Pons (tissue), 1 donor: ENCODE data around the gene RNF43.

Experiments
- DNase-seq: peaks from one replicate; pipeline ENCODE4 v3.0.0-alpha.2; 2016; ENCODE audit warnings: low spot score

RNF43 gene

DNA sequence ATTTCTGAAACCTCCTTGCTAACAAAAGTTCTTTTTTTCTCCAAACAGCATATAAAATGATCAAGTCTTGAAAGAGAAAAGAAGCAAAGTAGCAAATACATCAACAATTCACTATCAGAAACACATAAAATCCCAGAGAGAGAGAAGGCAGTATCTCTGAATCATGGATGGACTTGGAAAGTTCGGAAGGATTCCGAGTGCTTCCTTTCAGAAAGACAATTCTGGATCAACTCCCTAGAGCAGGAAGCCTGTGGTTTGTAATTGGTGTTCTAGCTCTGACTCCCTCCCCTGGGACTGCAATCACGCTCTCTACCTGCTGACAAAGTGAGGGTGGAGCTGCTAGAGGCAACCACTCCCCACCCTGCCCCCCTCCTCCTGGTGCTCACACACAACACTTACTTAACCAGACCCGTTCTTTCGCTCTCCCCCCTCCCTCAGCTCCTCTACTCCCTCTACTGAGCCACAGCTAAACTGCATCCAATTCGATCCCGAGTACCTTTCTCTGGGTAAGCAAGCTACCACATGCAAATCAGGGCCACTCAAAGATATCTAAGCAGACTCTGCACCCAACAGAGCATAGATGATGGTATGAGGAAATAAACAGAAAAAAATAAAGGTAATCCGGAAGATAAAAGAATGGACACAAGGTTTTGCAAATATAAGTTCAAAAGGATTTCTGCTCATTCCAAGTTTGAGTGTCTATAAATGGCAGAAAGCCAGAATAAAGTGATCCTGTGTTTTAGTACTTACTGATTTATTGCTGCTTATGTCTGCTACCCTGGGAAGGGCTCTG is at the start of gene RNF43:
TSS of gene RNF43 (minus strand) at position 235 of the 793 bp plus-strand sequence. CDS start 1,957 bp downstream, outside the sequence.
- peak; percentile 87 for DNase-seq

GRCh38 chr17:58455491-58455890 is 38.2 kb upstream of the RNF43 start:
- no peak for DNase-seq

DNA sequence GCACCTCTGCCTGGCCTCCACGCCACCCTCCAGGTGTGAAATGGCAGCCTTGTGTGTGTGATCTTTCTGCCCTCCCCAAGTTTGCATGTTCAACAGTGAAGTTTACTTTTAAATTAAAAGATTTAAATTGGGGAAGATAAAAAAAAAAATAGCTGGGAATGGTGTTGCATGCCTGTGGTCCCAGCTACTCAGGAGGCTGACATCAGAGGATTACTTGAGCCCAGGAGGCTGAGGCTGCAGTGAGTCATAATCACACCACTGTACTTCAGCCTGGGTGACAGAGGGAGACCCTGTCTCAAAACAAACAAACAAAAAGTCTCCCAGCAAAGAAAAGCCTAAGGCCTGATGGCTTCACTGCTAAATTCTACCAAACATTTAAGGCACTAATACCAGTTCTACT is 35.4 kb upstream of the RNF43 start:
- no peak for DNase-seq

DNA sequence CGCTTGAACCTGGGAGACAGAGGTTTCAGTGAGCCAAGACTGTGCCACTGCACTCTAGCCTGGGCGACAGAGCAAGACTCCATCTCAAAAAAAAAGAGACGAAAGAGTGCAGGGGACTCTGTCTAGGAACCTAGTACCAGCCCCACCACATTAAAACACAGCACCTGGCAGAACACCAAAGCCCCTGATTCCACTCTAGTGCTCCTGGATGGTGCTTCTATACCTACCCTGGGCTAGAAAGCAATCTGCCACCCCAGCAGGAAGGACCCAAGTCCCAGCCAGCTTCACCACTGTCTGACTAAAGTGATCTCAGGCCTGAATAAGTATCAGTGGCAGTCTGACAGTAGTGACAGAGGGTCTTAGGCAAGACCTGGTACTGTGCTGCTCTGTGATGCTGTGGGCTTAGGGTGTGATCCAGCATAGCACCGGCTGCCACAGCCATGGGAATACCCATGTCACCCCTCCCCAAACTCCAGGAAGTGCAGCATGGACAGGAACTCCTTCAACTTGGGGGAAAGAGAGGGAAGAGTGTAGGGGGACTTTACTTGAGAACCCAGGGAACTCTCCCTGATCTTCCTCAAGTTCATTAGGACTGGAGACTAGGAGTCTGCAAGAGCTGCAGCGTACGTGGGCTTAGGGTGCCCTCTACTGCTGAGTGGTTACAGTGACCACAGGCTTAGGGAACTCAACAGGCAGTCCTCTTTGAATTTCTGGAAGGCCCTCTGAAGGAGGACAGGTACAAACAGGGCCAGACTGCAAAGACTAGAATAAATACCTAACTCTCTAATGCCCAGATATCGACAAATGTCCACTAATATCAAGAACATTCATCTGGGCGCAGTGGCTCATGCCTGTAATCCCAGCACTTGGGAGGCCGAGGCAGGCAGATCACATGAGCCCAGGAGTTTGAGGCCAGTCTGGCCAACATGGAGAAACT is 30.0 kb upstream of the RNF43 start:
- DNase-seq, result peak; percentile 66

GRCh38 chr17:58446086-58446485 is 28.8 kb upstream of the RNF43 start:
- DNase-seq, result no peak

DNA sequence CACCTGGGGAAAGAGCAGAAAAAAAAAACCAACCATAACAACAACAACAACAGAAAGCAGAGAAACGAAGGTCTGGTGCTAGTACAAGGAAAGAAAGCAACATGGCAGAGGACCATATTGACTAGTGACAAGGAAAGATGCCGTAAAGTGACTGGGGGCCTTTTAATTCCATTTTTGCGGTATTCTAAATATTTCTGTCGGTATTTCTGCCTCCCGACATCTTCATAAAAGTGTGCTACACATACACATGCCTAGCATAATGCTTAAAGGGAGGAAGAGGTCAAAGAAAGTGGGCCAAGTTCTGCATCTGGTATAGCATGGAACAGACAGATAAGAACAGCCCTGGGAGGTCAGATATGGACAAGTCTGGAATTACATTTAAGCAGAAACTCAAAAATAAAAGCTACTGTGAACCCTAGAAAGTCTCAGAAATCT is 19.5 kb upstream of the RNF43 start:
- no peak for DNase-seq

DNA sequence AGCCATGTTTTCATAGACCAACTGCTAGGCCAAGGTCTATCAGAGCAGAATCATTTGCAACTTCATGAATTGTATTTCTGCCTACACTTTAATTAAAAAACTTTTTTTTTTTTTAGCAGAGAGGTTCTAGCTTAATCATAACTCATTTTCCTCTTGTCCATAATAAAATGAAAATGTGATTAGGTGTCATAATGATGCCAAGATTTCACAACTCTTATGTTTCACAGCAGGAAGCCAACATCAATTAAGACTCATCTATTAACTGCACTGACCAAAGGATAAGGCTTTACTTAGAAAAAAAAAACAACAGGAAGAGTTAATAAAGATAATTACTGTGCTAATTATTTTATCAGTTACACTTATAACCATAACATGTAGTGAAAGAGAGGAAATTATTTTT is 18.9 kb upstream of the RNF43 start:
- DNase-seq, result no peak

GRCh38 chr17:58432806-58433573 is 15.7 kb upstream of the RNF43 start:
- DNase-seq, result no peak

DNA sequence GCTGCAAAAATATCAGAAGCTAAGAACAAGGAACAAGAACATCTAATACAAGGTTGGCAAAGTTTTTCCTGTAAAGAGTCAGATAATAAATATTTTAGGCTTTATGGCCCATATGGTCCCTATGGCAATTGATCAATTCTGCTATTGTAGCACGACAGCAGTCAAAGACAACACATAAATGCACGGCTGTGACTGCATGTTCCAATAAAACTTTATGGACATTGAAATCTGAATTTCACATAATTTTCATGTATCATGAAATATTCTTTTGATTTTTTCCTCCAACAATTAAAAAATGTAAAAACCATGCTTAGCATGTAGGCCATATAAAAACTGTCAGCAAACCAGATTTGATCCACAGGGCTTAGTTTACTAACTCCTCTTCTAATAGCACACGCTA is 10.5 kb upstream of the RNF43 start:
- no peak for DNase-seq

- DNase-seq, result no peak
These were observed 4.4 kb upstream of the RNF43 start for GRCh38 chr17:58421711-58422110.

GRCh38 chr17:58420827-58421226 is 3.5 kb upstream of the RNF43 start:
- DNase-seq, result no peak

DNA sequence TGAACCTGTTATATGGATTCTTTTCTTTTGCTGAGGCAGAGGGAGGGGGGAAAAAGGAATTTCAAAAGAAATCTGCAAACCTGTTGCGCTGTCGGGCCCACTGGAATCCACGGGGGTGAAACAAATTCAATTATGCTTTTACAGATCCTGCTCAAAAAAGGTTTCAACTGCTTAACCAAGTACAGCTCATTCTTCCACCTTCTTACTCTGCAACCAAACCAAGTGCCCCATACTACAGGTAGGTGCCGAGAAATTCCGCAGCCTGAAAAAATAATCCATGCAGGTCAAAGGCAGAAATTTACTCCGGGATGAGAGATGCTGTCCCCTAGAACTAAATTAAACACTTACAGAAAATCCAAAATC is 416 bp downstream of the RNF43 start:
- no peak for DNase-seq

DNA sequence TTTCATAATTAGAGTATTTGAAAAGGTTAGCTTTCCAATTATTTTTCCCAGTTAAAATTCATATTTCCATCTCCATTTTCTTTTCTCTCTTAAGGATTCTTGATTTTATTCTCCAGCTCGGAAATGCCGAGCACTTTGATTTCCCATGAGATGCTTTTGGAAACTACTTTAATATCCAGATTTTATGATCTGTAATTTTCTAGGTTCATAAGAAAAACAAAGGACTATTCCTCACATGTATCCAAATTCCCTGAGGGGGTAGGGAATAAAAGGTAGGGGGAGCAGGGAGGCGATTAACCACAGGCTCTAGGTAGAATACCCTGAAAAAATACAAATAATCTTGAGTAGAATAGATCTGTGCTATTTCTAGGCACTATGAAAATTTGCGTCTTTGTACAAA is 938 bp downstream of the RNF43 start:
- DNase-seq, result no peak

GRCh38 chr17:58415371-58416055 is 1.8 kb downstream of the RNF43 start:
- DNase-seq, result no peak

DNA sequence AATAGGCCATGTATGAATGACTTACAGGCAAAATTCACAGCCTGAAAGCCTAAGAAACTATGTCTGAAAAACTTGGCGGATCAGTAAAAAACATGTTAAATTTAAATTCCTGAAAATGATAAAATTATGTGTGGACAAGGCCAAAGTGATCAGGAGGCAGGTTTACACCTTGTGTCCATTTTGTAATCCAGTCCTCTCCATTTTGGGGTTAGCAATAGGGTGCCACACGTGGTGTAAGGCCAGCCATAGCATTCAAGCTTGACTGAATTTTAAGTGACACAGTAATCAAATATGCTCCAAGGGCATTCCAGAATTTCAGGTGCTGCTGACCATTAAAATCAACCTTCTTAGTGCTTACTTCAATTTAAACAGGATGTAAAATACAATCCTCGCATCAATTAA is 2.7 kb downstream of the RNF43 start:
- no peak for DNase-seq

- DNase-seq, result no peak
These were observed 3.6 kb downstream of the RNF43 start for GRCh38 chr17:58413684-58414083.

- no peak for DNase-seq
These were observed 4.3 kb downstream of the RNF43 start for GRCh38 chr17:58412961-58413586.

GRCh38 chr17:58412064-58412703 is 5.2 kb downstream of the RNF43 start:
- DNase-seq, result no peak

DNA sequence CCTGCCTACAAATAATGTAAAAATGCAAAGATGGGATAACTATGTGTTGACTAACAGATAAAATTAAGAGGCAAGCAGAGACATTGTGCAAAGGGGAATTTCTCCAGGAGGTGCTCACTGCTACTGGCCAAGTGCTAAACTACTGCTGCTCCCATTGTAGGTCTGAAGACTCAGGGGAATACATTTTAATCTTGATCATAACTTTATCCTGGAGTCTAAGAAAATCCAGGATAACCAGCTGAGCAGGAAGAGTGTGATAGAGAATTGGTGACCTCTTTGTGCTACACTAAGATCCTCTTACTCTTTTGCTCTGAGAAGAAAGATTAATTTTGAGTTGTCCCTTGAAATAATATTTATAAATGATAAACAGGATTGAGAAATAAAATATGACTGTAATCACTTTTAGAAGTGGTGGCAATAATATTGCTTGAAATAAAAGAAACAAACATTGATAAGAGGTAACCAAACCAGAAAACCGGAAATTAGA is 5.9 kb downstream of the RNF43 start:
- no peak for DNase-seq

DNA sequence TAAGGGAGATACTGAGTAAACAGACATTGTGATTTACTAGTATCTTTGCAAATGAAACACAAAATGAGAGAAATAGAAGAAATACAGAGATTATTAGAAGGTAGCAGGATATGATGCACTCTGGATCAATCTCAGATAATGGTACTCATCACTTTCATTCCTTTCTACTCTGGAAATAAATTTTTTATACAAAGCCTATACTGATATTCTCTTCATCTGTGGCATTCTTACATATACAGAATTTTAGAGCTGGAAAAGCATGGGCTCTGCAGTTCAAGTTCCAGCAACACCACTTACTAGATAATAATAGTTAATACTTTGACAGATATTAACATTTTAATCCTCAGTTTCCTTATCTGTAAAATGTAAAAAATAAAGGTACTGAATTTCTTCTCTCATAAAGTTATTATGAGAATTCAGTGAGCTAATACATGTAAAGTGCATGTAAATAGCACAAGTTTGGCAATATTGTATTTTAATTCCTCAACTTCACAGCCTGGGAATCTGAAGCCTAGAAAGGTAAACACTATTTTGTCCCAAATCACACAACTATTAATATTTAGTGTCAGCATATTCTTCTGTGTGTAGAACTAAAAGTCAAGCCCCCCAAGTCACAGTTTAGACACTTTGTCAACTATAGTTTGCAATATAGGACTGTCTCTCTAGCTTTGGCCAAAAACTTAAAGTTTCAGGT is 6.5 kb downstream of the RNF43 start:
- no peak for DNase-seq
